Breast epithelium (tissue), 3 donors: ENCODE measurements around the gene YIPF6.

Experiments used
- POLR2A ChIP-seq: fragments of 450-650 bp; IDR thresholded peaks from one replicate; pipeline ENCODE4 v1.6.1; 2016; ENCODE audit warnings: antibody characterized with exemption, mild to moderate bottlenecking, moderate library complexity
- TF ChIP-seq, protein P1 (sequence below), 3 donors: fragments of 450-650 bp; IDR thresholded peaks; one replicate each; pipeline ENCODE4 v1.5.1; 2016 to 2017; ENCODE audit warnings: antibody characterized with exemption in 3 of 3, mild to moderate bottlenecking in 3 of 3, moderate library complexity in 3 of 3

DNA sequence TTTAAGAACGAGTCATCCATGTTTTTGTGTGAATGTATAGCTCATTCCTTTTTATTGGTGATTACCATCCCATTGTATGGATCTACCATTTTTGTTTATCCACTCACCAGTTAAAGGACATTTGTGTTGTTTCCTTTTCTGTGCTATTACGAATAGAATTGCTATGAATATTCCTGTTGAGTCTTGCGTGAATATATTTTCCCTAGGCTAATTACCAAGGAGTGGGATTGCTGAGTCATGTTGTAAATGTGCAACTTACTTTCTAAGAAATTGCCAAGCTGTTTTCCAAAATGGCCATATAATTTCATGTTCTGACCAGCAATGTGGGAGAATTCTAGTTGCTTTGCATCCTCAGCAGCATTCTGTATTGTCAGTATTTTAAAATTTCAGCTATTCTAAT, 51.3 kb downstream of the YIPF6 start:
- TF ChIP-seq, protein P1, sequence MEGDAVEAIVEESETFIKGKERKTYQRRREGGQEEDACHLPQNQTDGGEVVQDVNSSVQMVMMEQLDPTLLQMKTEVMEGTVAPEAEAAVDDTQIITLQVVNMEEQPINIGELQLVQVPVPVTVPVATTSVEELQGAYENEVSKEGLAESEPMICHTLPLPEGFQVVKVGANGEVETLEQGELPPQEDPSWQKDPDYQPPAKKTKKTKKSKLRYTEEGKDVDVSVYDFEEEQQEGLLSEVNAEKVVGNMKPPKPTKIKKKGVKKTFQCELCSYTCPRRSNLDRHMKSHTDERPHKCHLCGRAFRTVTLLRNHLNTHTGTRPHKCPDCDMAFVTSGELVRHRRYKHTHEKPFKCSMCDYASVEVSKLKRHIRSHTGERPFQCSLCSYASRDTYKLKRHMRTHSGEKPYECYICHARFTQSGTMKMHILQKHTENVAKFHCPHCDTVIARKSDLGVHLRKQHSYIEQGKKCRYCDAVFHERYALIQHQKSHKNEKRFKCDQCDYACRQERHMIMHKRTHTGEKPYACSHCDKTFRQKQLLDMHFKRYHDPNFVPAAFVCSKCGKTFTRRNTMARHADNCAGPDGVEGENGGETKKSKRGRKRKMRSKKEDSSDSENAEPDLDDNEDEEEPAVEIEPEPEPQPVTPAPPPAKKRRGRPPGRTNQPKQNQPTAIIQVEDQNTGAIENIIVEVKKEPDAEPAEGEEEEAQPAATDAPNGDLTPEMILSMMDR (IDR thresholded peaks at IDR 0.05): no peak
- no peak for TF ChIP-seq POLR2A
